OCI-LY3 (cell line): ENCODE results near the gene NEK3.

Experiments used
- H2AFZ ChIP-seq: fragments of 200-600, 300-600 bp; shearing (Covaris generic); 2 replicates; pipeline ENCODE4 v1.6.0; 2014; ENCODE audit warnings: antibody characterized with exemption, low read depth, low read length
- H3K27ac ChIP-seq: fragments of 200-600, 300-600 bp; sonication (generic); 2 replicates; pipeline ENCODE4 v1.5.1; 2014; ENCODE audit warnings: mild to moderate bottlenecking, low read length, moderate library complexity, mixed read lengths
- H3K27me3 ChIP-seq: fragments of 200-600, 300-600 bp; sonication (generic); 2 replicates; pipeline ENCODE4 v1.6.1; 2014; ENCODE audit warnings: low read depth, low read length, mixed read lengths
- H3K36me3 ChIP-seq: fragments of 200-600, 300-600 bp; sonication (generic); replicated peaks from 2 replicates; pipeline ENCODE3; 2014; ENCODE audit warnings: low read depth, low read length, mixed read lengths
- H3K4me1 ChIP-seq: fragments of 300-600, 200-600 bp; sonication (generic); 2 replicates; pipeline ENCODE4 v1.6.1; 2014; ENCODE audit warnings: low read length, mixed read lengths
- H3K4me2 ChIP-seq: fragments of 200-600, 300-600 bp; sonication (generic); 2 replicates; pipeline ENCODE4 v1.6.1; 2014; ENCODE audit warnings: low read length, mixed read lengths
- H3K4me3 ChIP-seq: fragments of 300-600, 200-600 bp; sonication (generic); 2 replicates; pipeline ENCODE4 v1.5.1; 2014; ENCODE audit warnings: antibody characterized with exemption, mild to moderate bottlenecking, low read length, moderate library complexity
- H3K79me2 ChIP-seq: fragments of 300-600, 200-600 bp; shearing (Covaris generic); 2 replicates; pipeline ENCODE4 v1.6.1; 2014; ENCODE audit warnings: mild to moderate bottlenecking, low read length, mixed read lengths
- H3K9ac ChIP-seq: fragments of 300-600, 200-600 bp; shearing (Covaris generic); 2 replicates; pipeline ENCODE4 v1.6.0; 2014; ENCODE audit warnings: mild to moderate bottlenecking, low read length, moderate library complexity
- H3K9me3 ChIP-seq: fragments of 200-600, 300-600 bp; shearing (Covaris generic); 2 replicates; pipeline ENCODE4 v1.6.1; 2014; ENCODE audit warnings: low read length, mixed read lengths; ENCODE audit not compliant: insufficient read depth
- H4K20me1 ChIP-seq: fragments of 200-600, 300-600 bp; sonication (generic); 2 replicates; pipeline ENCODE4 v1.6.1; 2016; ENCODE audit warnings: low read length, mixed read lengths; ENCODE audit not compliant: insufficient read depth
- EZH2phosphoT487 ChIP-seq: fragments of 200-600 bp; shearing (Covaris generic); IDR thresholded peaks from 2 replicates; pipeline ENCODE4 v1.6.1; 2018; ENCODE audit warnings: antibody characterized with exemption, mixed run types, low read depth
- TF ChIP-seq, protein P1 (sequence below): fragments of 200-600, 300-600 bp; sonication (generic); IDR thresholded peaks from 2 replicates; pipeline ENCODE4 v1.5.1; 2014; ENCODE audit warnings: antibody characterized with exemption, low read length, low read depth

Gene NEK3

GRCh38 chr13:52118095-52118494 is 41.3 kb downstream of the NEK3 start:
- TF ChIP-seq, protein P1, sequence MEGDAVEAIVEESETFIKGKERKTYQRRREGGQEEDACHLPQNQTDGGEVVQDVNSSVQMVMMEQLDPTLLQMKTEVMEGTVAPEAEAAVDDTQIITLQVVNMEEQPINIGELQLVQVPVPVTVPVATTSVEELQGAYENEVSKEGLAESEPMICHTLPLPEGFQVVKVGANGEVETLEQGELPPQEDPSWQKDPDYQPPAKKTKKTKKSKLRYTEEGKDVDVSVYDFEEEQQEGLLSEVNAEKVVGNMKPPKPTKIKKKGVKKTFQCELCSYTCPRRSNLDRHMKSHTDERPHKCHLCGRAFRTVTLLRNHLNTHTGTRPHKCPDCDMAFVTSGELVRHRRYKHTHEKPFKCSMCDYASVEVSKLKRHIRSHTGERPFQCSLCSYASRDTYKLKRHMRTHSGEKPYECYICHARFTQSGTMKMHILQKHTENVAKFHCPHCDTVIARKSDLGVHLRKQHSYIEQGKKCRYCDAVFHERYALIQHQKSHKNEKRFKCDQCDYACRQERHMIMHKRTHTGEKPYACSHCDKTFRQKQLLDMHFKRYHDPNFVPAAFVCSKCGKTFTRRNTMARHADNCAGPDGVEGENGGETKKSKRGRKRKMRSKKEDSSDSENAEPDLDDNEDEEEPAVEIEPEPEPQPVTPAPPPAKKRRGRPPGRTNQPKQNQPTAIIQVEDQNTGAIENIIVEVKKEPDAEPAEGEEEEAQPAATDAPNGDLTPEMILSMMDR = no peak
- no peak for TF ChIP-seq EZH2phosphoT487
- no peak overlapping the region for H2AFZ ChIP-seq
- peaks cover 12% of the 10 kb centered on the region for H3K4me1 ChIP-seq
- no peaks in the 10 kb centered on the region for H3K79me2 ChIP-seq
- peaks cover 25% of the 10 kb centered on the region for H3K27me3 ChIP-seq
- no peaks in the 10 kb centered on the region for H3K36me3 ChIP-seq
- H3K27ac ChIP-seq = no peak overlapping the region
- H4K20me1 ChIP-seq = no peaks in the 10 kb centered on the region
- H3K9me3 ChIP-seq = no peaks in the 10 kb centered on the region
- H3K4me2 ChIP-seq = no peak overlapping the region
- H3K9ac ChIP-seq = no peak overlapping the region
- no peak overlapping the region for H3K4me3 ChIP-seq

DNA sequence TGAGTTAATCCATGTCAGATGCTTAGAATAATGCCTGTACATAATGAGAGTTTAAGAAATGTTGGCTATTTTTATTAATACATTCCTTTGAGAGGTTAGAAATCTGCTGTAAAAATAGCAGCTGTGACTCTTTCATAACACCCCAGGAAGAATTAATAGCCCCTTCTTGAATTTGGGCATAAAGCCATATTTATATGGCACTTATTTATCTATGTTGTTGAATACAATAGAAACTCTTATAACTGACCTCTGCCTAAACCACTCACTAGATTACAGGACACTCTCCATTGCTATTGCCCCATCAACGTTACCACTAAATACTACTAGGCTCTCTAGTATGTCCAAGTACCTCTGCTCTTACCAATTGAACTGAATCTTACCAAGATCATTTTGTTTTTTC is 46.8 kb downstream of the NEK3 start:
- H4K20me1 ChIP-seq = no peaks in the 10 kb centered on the region
- peaks cover 26% of the 10 kb centered on the region for H3K27me3 ChIP-seq
- H3K79me2 ChIP-seq = no peaks in the 10 kb centered on the region
- TF ChIP-seq, protein P1 = no peak
- no peak for TF ChIP-seq EZH2phosphoT487
- peaks cover 9% of the 10 kb centered on the region for H3K4me1 ChIP-seq
- no peak overlapping the region for H3K4me2 ChIP-seq
- no peak overlapping the region for H3K9ac ChIP-seq
- no peak overlapping the region for H3K27ac ChIP-seq
- no peaks in the 10 kb centered on the region for H3K36me3 ChIP-seq
- H3K4me3 ChIP-seq = no peak overlapping the region
- no peaks in the 10 kb centered on the region for H3K9me3 ChIP-seq
- no peak overlapping the region for H2AFZ ChIP-seq

GRCh38 chr13:52109116-52109670 is 50.2 kb downstream of the NEK3 start:
- Histone ChIP-seq H2AFZ (no peak overlapping the region), H3K9ac (no peak overlapping the region), H3K36me3 (no peaks in the 10 kb centered on the region), H3K4me1 (no peaks in the 10 kb centered on the region), H3K79me2 (no peaks in the 10 kb centered on the region), H3K27me3 (peaks cover 20% of the 10 kb centered on the region), H3K27ac (no peak overlapping the region), H3K4me2 (no peak overlapping the region), H3K4me3 (no peak overlapping the region), H3K9me3 (no peaks in the 10 kb centered on the region), H4K20me1 (no peaks in the 10 kb centered on the region)
- TF ChIP-seq, protein P1 = no peak
- TF ChIP-seq EZH2phosphoT487 = no peak

DNA sequence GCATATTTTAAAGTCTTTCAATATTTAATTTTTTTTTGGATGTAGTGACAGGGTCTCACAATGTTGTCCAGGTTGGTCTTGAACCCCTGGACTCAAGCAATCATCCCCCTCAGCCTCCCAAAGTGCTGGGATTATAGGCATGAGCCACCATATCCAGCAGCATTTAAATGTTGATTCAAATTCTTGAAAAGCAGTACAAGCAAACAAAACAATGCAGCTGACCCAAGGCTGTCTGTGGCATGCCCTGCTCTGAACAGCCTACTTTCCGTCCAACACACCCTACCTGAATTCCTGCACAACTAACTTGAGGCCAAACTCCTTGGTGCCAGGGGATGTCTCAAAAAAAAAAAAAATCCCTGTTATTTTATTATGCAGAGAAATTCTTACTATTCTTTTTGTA is 53.6 kb downstream of the NEK3 start:
- H3K4me1 ChIP-seq = no peaks in the 10 kb centered on the region
- no peak overlapping the region for H3K27ac ChIP-seq
- H3K9ac ChIP-seq = no peak overlapping the region
- no peak overlapping the region for H3K4me2 ChIP-seq
- TF ChIP-seq, protein P1 = no peak
- no peak for TF ChIP-seq EZH2phosphoT487
- H3K79me2 ChIP-seq = no peaks in the 10 kb centered on the region
- no peaks in the 10 kb centered on the region for H3K9me3 ChIP-seq
- H3K4me3 ChIP-seq = no peak overlapping the region
- no peak overlapping the region for H2AFZ ChIP-seq
- H3K27me3 ChIP-seq = no peaks in the 10 kb centered on the region; the same call in 1 of the 2 replicates
- H4K20me1 ChIP-seq = no peaks in the 10 kb centered on the region
- no peaks in the 10 kb centered on the region for H3K36me3 ChIP-seq
